Measurements from ENCODE around the gene EFNA4.

The EFNA4 gene

DNA sequence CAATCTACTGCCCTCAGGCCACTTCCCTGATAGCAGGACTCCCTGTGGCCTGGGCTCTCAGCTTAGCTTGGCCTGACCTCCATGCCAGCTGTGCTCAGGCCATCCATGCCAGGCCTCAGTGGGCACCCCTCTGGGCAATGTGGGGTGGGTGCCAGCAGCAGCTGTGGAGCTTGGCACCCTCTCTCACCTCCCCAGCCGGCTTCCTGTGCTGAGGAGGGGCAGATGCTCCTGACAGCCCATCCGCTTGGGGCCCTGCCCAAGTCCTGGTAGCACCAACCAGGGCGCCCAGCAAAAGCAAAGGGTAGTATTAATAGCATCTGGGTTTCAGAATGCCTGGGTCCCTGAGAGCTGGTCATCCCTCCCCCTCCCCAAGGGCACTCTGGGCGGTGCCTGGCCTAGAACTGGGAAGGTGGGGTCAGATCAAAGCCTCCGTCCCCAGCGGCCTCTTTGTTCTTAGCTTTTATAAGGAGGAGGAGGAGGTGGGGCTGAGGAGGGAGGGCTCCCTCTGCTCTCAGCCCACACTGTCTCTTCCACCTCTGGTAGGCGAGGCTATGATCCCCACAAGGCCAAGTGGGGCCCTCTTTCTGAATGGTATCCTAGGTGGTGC, 6.1 kb downstream of the EFNA4 start:
- H3K27ac ChIP-seq, result no peak overlapping the region
- intact Hi-C loops (cut with DNase I; ENCODE audit: low total_unique reads), result no loop called here
- H3K36me3 ChIP-seq, result peaks cover 0 to 23% (median 0%) of the 10 kb centered on the region in 3 donors
- H3K27me3 ChIP-seq, result no peaks in the 10 kb centered on the region
- TF ChIP-seq, protein P1, sequence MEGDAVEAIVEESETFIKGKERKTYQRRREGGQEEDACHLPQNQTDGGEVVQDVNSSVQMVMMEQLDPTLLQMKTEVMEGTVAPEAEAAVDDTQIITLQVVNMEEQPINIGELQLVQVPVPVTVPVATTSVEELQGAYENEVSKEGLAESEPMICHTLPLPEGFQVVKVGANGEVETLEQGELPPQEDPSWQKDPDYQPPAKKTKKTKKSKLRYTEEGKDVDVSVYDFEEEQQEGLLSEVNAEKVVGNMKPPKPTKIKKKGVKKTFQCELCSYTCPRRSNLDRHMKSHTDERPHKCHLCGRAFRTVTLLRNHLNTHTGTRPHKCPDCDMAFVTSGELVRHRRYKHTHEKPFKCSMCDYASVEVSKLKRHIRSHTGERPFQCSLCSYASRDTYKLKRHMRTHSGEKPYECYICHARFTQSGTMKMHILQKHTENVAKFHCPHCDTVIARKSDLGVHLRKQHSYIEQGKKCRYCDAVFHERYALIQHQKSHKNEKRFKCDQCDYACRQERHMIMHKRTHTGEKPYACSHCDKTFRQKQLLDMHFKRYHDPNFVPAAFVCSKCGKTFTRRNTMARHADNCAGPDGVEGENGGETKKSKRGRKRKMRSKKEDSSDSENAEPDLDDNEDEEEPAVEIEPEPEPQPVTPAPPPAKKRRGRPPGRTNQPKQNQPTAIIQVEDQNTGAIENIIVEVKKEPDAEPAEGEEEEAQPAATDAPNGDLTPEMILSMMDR (IDR thresholded peaks at IDR 0.05), result no peak
- peaks cover 0 to 18% (median 13%) of the 10 kb centered on the region in 4 donors for H3K4me1 ChIP-seq
- H3K9me3 ChIP-seq, result no peaks in the 10 kb centered on the region
- no peak overlapping the region for H3K4me3 ChIP-seq
- DNase-seq, result no peak

DNA sequence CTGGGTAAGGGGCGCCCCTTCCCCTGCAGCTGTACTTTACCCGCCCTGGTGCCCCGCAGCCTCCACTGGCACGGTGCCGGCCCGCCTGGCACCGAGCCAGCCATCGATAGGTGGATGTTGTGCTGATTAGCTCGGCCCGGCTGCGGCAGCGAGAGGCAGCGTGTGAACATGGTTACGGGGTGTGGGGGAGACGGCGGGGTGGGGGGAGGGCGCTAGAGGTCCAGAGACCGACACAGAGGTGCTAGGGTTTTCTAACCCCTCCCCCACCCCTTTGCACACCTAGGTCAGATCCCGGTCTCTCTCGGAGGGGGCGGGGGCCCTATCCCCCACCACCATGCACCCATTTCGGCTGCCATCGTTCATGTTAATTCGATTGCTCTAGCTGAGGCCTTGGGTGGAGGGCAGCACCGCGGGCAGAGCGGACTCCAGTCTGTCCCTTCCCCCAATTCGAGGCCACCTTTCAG, 6.7 kb downstream of the EFNA4 start:
- TF ChIP-seq, protein P1 (IDR thresholded peaks at IDR 0.05), result no peak
- H3K4me3 ChIP-seq, result peak overlapping the region; percentile 46 to 49
- intact Hi-C loops (cut with DNase I; ENCODE audit: low total_unique reads), result no loop called here
- peaks cover 0 to 23% (median 0%) of the 10 kb centered on the region in 3 donors for H3K36me3 ChIP-seq
- peaks cover 0 to 16% (median 13%) of the 10 kb centered on the region in 4 donors for H3K4me1 ChIP-seq
- H3K27me3 ChIP-seq, result no peaks in the 10 kb centered on the region
- H3K27ac ChIP-seq, result peak overlapping the region in 1 of 2 donors; percentile 56
- no peak for DNase-seq
- no peaks in the 10 kb centered on the region for H3K9me3 ChIP-seq

DNA sequence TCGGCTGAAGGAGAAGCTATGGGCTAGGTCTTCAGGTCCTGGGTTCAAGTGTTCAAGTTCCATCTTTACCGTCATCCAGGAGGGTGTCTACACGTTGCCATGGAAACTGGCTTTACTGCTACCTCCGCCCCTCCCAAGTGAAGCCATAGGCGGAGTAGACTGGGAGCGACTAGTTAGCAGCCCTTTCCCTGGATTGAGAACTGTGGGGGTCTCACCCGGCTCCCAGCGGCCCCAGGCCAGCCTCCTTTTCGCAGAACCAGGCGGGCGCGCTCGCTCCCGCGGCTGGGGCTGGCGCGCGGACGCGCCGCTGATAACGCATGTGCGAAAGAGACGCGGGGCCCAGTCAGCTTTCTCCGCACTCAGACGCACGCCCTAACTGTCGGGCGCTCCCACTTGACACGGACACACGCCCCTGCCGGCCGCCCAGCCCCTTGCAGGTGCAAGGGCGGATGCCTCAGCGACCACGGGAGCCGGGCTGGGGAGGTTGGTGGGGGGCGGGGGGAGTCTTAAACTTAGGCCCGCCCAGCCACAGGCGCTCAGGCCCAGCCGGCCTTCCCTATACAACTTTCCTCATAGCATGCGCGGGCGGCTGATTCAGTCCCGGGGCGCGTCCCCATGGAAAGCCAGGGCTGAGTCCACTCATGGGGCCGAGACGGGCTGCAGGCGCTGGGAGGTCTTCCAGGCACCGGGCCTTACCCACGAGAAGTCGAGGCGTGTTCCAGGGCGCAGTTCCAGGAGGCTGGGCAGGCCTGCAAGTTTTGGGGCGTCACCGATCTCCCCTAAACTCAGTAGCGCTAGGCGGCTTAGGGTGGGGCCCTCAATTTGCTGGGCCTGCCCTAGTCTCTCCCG, 7.4 kb downstream of the EFNA4 start:
- TF ChIP-seq, protein P1 (IDR thresholded peaks at IDR 0.05), result peak; percentile 20 to 44
- Histone ChIP-seq H3K4me3 (peak overlapping the region; percentile 46 to 49), H3K27ac (peak overlapping the region; percentile 33 to 56), H3K9me3 (no peaks in the 10 kb centered on the region), H3K36me3 (peaks cover 0 to 23% (median 0%) of the 10 kb centered on the region in 3 donors), H3K4me1 (peaks cover 0 to 16% (median 13%) of the 10 kb centered on the region in 4 donors), H3K27me3 (no peaks in the 10 kb centered on the region)
- peak; percentile 69 to 85 for DNase-seq
- intact Hi-C loops (cut with DNase I; ENCODE audit: low total_unique reads), result no loop called here

DNA sequence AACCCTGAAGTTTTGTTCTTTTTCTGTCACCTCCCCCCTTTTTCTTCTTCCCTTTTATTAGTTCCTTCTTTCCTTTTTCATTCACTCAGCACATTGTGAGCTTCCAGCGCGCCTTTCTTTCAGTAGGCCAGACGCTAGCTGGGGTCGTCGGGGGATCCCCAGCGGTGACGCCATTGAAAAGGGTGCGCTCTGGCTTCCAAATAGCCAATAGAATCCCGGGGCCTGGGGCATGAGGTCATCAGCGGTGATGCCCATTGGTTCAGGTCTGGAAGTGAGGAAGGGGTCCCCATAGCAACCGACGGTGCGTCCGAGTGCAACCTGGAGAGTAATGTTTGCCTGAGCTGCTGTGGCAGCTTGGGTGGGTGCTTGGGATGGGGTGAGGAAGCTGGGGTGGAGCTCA, 8.2 kb downstream of the EFNA4 start:
- intact Hi-C loops (cut with DNase I; ENCODE audit: low total_unique reads), result no loop called here
- Histone ChIP-seq H3K27me3 (no peaks in the 10 kb centered on the region), H3K9me3 (no peaks in the 10 kb centered on the region), H3K36me3 (peaks cover 0 to 18% (median 0%) of the 10 kb centered on the region in 3 donors), H3K4me3 (no peak overlapping the region), H3K27ac (no peak overlapping the region), H3K4me1 (peaks cover 0 to 16% (median 13%) of the 10 kb centered on the region in 4 donors)
- TF ChIP-seq, protein P1 (IDR thresholded peaks at IDR 0.05), result no peak
- DNase-seq, result no peak

DNA sequence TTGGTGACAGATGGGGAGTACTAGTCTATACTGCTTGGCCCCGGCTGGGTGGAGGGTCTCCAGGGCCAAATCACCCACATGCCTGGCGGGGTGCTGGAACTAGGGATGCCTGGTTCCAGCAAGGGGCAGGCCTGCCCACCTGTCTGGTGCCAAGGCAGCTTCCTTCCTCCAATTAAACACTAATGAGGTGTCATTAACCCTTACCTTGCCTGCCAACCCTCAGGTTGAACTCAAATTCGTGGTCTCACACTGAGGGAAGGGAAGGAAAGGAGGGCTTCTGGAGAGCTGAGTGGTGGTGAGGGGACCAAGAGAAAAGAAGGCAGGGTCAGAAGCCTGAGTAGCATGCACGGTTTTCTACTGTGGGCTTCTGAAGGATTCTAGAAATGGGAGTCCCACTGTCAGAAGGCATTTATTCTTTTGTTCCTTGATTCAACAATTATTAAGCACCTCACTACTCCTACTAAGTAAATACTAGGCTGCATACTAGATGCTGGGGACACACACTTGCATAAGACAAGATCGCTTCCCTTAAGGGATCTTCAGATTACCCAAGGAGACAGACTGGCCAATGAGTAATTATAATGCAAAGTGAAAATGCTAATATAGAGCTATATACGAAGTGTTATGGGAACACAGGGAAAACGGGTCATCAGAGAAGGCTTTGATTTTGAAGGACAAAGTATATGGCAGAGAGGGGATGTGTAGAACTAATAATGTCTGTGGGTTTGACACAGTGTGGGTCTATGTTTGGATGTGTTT, 9.2 kb downstream of the EFNA4 start:
- no peaks in the 10 kb centered on the region for H3K27me3 ChIP-seq
- intact Hi-C loops (cut with DNase I; ENCODE audit: low total_unique reads), result no loop called here
- no peak for DNase-seq

More for the DNA sequence above, 9.2 kb downstream of the EFNA4 start:
- H3K4me3 ChIP-seq, result no peak overlapping the region
- H3K9me3 ChIP-seq, result no peaks in the 10 kb centered on the region
- H3K27ac ChIP-seq, result no peak overlapping the region
- TF ChIP-seq, protein P1 (IDR thresholded peaks at IDR 0.05), result no peak
- H3K4me1 ChIP-seq, result peaks cover 0 to 20% (median 13%) of the 10 kb centered on the region in 4 donors
- H3K36me3 ChIP-seq, result peaks cover 0 to 11% (median 0%) of the 10 kb centered on the region in 3 donors

All from tibial artery (tissue), 4 donors.